GM21723 (cell line): ENCODE measurements around the gene SH3BP5.

Experiments used
- ATAC-seq: cut with Tn5 transposase; IDR thresholded peaks from one replicate; pipeline ENCODE4 v1.9.1; 2021; ENCODE audit warnings: mild to moderate bottlenecking, moderate library complexity; ENCODE audit not compliant: unreplicated experiment

Gene SH3BP5

GRCh38 chr3:15260531-15260930 is 71.9 kb downstream of the SH3BP5 start:
- no peak for ATAC-seq

DNA sequence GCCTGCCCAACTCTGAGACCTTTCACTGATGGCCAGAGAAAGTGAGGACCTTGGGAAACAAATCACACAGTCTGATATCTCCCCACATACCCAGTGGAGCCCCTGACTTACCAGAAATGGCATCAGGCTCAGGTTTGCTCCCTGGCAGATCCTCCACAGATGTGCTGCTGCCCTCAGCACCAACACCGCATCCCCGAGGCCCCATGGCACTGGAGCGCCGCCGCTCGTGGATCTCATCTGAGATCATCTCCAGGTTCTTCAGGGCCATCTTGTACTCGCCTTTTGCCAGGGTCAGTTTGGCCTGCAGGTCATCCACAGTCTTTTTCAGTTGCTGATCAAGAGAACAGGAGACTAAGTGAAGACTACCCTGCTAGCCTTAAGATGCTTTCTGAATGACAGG is 73.7 kb downstream of the SH3BP5 start:
- no peak for ATAC-seq

GRCh38 chr3:15256861-15257341 is 75.5 kb downstream of the SH3BP5 start:
- no peak for ATAC-seq

DNA sequence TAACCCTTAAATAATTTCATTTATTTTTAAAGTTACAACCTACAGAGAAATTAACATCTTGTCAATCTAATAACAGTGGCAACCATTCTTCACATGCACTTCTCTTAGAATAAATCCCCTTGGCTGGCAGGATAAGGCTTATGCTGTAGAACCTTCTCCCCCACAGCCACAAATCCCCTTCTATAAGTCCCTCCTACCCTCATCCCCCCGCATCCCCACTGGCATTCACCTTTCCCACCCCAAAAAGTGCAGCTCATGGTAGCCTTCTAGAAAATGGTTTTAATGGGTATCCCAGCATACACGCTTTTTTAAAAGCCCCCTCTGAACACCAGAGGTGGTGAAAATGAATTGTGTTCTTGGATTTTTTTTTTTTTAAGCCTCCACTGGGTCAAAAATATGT is 77.2 kb downstream of the SH3BP5 start:
- ATAC-seq, result no peak

GRCh38 chr3:15253023-15253697 is 79.2 kb downstream of the SH3BP5 start:
- ATAC-seq, result no peak

DNA sequence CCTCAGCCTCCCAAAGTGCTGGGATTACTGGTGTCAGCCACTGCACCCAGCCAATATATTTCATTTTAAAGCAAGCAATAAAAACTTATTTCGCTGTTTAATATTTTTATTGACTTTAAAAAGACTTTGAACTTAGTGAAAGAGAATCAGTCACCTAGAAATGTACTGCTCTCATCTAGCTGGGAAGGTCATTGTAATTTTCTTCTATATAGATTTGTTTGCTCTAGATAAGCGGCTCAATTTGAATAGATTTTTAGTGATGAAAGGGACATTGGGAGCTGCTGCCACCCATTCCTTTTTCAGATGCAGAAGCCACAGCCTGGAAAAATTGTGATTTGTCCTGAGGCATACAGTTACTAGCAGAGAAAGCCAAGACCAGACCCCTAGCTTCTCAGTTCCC is 86.2 kb downstream of the SH3BP5 start:
- no peak for ATAC-seq

DNA sequence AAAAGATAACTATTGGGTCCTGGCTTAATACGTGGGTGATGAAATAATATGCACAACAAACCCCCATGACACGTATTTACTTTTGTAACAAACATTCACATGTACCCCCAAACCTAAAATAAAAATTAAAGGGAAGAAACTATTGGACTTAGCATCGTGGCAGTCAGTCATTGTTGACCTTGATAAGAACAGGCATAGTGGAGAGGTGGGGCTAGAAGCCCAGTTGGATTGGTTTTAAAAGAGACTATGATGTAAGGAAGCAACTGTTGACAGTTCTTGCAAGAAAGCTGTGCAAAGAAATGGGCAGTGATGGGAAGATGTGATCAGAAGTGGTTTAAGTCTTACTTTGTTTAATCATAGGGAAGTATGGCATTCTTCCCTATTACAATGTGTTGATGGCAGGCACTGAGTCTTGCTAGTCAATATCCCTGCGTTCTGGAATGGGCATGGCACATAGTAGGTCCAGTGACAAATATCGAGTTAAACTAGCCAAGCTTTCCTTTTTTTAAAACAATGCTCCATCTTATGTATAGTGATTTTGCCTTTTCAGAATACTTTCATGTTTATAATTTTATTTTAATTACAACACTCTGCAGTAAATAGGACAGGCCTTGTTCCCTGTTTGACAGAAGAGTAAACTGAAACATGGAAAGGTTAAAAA is 88.4 kb downstream of the SH3BP5 start:
- ATAC-seq, result no peak

- ATAC-seq, result no peak
Measured at GRCh38 chr3:15241341-15241740, 91.0 kb downstream of the SH3BP5 start.

- ATAC-seq, result no peak
Measured at GRCh38 chr3:15229262-15229661, 103.1 kb downstream of the SH3BP5 start.

DNA sequence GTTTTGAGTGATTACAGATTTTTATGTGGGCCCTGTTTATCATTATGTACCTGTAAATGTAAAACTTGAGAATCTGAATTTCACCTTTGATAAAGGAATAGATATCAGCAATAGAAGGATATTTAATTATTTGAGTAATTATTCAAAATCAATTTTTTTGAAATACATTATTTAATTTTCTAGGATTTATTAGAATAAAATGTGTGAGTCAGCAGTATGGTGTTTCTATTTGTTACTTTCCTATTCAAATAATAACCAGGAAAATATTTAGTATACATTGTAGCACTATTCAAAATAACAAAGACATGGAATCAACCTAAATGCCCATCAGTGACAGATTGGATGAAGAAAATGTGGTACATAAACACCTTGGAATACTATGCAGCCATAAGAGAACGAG is 104.2 kb downstream of the SH3BP5 start:
- no peak for ATAC-seq

DNA sequence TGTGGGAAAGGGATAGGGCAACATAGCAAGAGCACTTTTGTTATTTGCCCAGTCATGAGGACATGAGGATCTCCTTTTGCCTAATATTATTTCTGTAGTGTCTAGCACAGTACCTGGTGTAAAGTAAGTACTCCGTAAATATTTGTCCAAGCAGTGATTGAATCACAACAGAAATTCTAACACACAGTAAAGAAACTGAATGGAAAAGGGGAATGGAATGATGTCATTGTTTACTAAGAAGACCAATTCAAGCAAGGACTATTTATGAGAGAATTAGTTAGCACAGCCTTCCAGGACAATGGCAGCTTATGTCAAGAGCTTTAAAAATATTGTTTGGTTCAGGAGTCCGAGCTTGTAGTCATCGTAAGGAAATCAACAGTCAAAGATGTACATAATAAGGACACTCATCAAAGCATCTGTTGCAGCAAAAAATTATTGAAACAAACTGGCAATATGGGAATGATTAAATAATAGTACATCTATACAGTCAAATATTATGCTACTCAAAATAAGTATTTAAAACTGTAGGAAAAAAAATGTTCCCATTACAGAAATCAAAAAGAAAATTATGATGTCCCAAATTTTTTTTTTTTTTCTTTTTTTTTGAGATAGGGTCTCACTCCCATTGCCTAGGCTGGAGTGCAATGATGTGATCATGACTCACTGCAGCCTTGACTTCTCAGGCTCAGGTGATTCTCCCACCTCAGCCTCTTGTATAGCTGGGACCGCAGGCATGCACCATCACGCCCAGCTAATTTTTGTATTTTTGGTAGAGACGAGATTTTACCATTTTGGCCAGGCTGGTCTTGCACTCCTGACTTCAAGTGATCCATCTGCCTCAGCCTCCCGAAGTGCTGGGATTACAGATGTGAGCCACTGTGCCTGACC is 108.5 kb downstream of the SH3BP5 start:
- no peak for ATAC-seq

GRCh38 chr3:15221574-15222217 is 110.7 kb downstream of the SH3BP5 start:
- ATAC-seq, result no peak

GRCh38 chr3:15220661-15221060 is 111.7 kb downstream of the SH3BP5 start:
- no peak for ATAC-seq

- ATAC-seq, result no peak
Measured at GRCh38 chr3:15220056-15220455, 112.3 kb downstream of the SH3BP5 start.

DNA sequence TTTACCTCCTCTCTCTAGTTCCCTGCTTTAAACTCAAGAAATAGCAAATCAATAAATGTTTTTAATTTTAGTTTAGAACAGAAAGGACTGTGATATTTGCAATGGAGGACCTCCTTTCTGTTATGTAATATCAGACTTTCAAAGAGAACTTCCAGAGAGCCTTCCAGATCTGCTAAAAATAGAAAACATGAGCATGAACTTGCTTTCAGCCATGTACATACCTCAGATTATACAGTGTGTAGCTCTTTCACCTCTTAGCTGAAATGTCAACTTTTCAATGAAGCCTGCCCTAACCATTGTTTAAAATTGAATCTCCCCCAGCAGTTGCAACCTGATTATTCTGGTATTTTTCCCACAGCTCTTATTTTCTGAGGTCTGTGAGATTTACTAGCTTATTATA is 113.7 kb downstream of the SH3BP5 start:
- ATAC-seq, result no peak

DNA sequence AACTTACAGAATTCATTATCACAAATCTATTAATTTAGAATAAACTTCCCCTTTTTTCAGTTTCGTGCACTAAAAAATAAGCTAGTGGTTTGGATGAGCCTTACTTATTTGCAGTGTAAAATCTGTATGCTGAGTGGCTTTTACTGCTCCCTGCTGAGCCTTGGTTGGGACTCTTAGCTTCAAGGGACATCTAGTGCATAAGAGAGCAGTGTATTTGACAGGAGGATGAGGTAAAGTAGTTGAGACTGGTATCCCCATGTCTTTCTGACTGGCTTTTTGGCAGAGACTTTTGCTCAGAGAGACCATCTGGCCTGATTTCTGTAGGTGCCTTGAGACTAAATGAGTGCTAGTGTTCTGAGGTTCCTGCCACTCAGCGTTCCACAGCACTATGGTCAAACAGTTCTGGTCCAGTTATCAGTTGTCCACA is 114.5 kb downstream of the SH3BP5 start:
- no peak for ATAC-seq

- ATAC-seq, result no peak
Measured at GRCh38 chr3:15217011-15217671, 115.2 kb downstream of the SH3BP5 start.

DNA sequence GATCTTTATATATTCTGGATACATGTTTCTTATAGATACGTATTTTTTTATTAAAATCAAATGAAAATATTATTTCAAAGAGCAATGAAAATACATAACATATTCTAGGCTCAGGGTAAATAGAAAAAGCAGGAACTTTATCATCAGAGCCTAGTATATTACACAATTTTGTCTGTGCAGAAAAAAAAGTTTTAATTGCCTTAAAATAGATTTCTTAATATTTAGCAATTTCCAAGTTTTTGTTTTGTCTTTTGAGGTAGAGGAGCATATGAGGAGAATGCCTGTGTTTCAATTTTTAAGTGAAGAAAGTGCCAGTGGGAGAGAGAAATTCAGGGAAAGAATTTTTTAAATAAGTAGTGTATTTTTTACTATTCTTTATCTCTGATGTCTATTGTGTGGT is 115.9 kb downstream of the SH3BP5 start:
- no peak for ATAC-seq

- no peak for ATAC-seq
Measured at GRCh38 chr3:15215996-15216395, 116.4 kb downstream of the SH3BP5 start.

DNA sequence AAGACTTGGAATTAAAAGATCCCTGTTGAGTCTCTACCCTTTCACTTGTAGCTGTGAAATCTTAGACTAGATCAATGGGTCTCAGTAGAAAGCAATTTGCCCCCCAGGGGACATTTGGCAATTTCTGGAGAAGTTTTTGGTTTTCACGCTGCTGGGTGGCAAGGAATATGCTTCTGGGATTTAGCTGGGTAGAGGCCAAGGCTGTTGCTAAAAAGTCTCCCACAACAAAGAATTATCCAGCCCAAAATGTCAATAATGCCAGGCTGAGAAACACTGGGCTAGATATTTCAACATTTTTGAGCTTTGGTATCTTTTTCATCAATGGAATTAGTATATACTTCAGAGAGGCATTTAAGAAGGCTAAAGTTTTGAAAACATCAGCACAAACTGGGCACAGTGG is 117.6 kb downstream of the SH3BP5 start:
- no peak for ATAC-seq

DNA sequence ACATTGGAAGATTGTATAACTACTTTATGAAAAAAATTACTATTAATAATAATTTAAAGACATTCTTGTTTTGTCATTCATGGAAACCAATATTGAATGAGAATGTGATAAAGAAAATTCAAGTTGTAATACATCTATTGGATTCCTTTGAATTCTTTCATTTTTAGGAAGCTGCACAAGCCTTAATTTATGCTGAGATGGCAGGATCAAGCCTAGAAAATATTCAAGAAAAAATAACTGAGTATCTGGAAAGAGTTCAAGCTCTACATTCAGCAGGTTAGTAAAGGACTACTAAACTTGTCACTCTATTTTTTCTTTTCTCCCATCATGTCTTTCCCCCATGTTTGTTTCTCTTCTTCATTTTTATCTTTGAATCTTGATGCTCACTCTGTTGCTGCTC is 120.4 kb downstream of the SH3BP5 start:
- no peak for ATAC-seq
